SU-DHL-6 (cell line): ENCODE data around the gene NPW.

Source experiments
- H2AFZ ChIP-seq: fragments of 200-600 bp; sonication (generic); 2 replicates; pipeline ENCODE4 v1.6.1; 2014; ENCODE audit warnings: low read depth, mild to moderate bottlenecking, moderate library complexity, mixed read lengths, antibody characterized with exemption, low read length; ENCODE audit not compliant: severe bottlenecking
- H3F3A ChIP-seq: fragments of 200-600 bp; shearing (Covaris generic); 2 replicates; pipeline ENCODE4 v1.6.0; 2016; ENCODE audit warnings: antibody characterized with exemption, mild to moderate bottlenecking; ENCODE audit not compliant: insufficient read depth
- H3K27ac ChIP-seq: fragments of 200-600 bp; sonication (generic); 2 replicates; pipeline ENCODE4 v1.5.1; 2016; ENCODE audit warnings: low read depth, mild to moderate bottlenecking, low read length, moderate library complexity, mixed read lengths
- H3K27me3 ChIP-seq: fragments of 200-600 bp; sonication (generic), shearing (Covaris generic); 2 replicates; pipeline ENCODE4 v1.6.0; 2014; ENCODE audit warnings: mild to moderate bottlenecking, low read length
- H3K36me3 ChIP-seq: fragments of 200-600 bp; sonication (generic); 2 replicates; pipeline ENCODE4 v1.6.1; 2014; ENCODE audit warnings: mild to moderate bottlenecking, low read length, mixed read lengths
- H3K4me2 ChIP-seq: fragments of 300-600, 200-600 bp; shearing (Covaris generic), sonication (generic); 2 replicates; pipeline ENCODE4 v1.6.0; 2014; ENCODE audit warnings: low read length, low read depth, mild to moderate bottlenecking; ENCODE audit not compliant: poor library complexity, severe bottlenecking
- H3K4me3 ChIP-seq: fragments of 200-600 bp; sonication (generic); 2 replicates; pipeline ENCODE4 v1.5.1; 2014; ENCODE audit warnings: antibody characterized with exemption, low read length, mild to moderate bottlenecking, mixed read lengths; ENCODE audit not compliant: insufficient read depth, poor library complexity, severe bottlenecking
- H3K79me2 ChIP-seq: fragments of 200-600 bp; sonication (generic); 2 replicates; pipeline ENCODE4 v1.6.1; 2014; ENCODE audit warnings: mild to moderate bottlenecking, low read length, moderate library complexity; ENCODE audit not compliant: insufficient read depth
- H3K9ac ChIP-seq: fragments of 200-600 bp; sonication (generic); 2 replicates; pipeline ENCODE4 v1.7.0; 2014; ENCODE audit warnings: mild to moderate bottlenecking, low read length
- H3K9me2 ChIP-seq: fragments of 200-600 bp; sonication (generic); replicated peaks from 2 replicates; pipeline ENCODE4 v1.6.1; 2014; ENCODE audit warnings: low read length; ENCODE audit not compliant: insufficient read depth
- H3K9me3 ChIP-seq: fragments of 200-600 bp; sonication (generic); 2 replicates; pipeline ENCODE4 v1.6.1; 2014; ENCODE audit warnings: low read length, mixed read lengths; ENCODE audit not compliant: insufficient read depth
- H4K20me1 ChIP-seq: fragments of 200-600 bp; sonication (generic); 2 replicates; pipeline ENCODE4 v1.6.1; 2014; ENCODE audit warnings: low read depth, mild to moderate bottlenecking, antibody characterized with exemption, low read length, moderate library complexity, mixed read lengths
- CTCF ChIP-seq: fragments of 200-600 bp; sonication (generic); IDR thresholded peaks from one replicate; pipeline ENCODE4 v1.5.1; 2017; ENCODE audit warnings: antibody characterized with exemption, mild to moderate bottlenecking, low read length, moderate library complexity; ENCODE audit not compliant: insufficient read depth, poor library complexity, severe bottlenecking
- EZH2phosphoT487 ChIP-seq: fragments of 200-600 bp; sonication (generic), shearing (Covaris generic); conservative IDR thresholded peaks from 2 replicates; pipeline ENCODE4 v1.6.1; 2018; ENCODE audit warnings: mild to moderate bottlenecking, antibody characterized with exemption, low read length, moderate library complexity, mixed read lengths

NPW gene

GRCh38 chr16:2057438-2057837 is 37.9 kb downstream of the NPW start:
- Histone ChIP-seq H3K36me3 (no peaks in the 10 kb centered on the region), H2AFZ (no peak overlapping the region)

GRCh38 chr16:2058420-2058819 is 38.8 kb downstream of the NPW start:
- H3K4me2 ChIP-seq: no peak overlapping the region
- no peaks in the 10 kb centered on the region for H3K9me3 ChIP-seq
- H4K20me1 ChIP-seq: no peaks in the 10 kb centered on the region
- no peaks in the 10 kb centered on the region for H3K36me3 ChIP-seq
- no peaks in the 10 kb centered on the region for H3F3A ChIP-seq
- H3K9ac ChIP-seq: no peak overlapping the region
- no peak for TF ChIP-seq CTCF
- TF ChIP-seq EZH2phosphoT487: no peak
- H3K79me2 ChIP-seq: no peaks in the 10 kb centered on the region
- no peaks in the 10 kb centered on the region for H3K9me2 ChIP-seq
- no peak overlapping the region for H2AFZ ChIP-seq
- H3K27me3 ChIP-seq: no peaks in the 10 kb centered on the region
- no peak overlapping the region for H3K4me3 ChIP-seq
- no peak overlapping the region for H3K27ac ChIP-seq

More at GRCh38 chr16:2057438-2057837, 37.9 kb downstream of the NPW start:
- no peaks in the 10 kb centered on the region for H3K9me2 ChIP-seq
- H3K9me3 ChIP-seq: no peaks in the 10 kb centered on the region
- H3K4me2 ChIP-seq: no peak overlapping the region
- no peak for TF ChIP-seq CTCF
- no peak overlapping the region for H3K4me3 ChIP-seq
- H3K9ac ChIP-seq: no peak overlapping the region
- H3K27me3 ChIP-seq: no peaks in the 10 kb centered on the region
- H3K79me2 ChIP-seq: no peaks in the 10 kb centered on the region
- H3K27ac ChIP-seq: no peak overlapping the region
- H4K20me1 ChIP-seq: no peaks in the 10 kb centered on the region
- H3F3A ChIP-seq: no peaks in the 10 kb centered on the region

GRCh38 chr16:2058872-2059271 is 39.3 kb downstream of the NPW start:
- Histone ChIP-seq H3K4me3 (no peak overlapping the region), H3K36me3 (no peaks in the 10 kb centered on the region)

More at GRCh38 chr16:2058872-2059271, 39.3 kb downstream of the NPW start:
- H3K4me2 ChIP-seq: no peak overlapping the region
- no peaks in the 10 kb centered on the region for H3K9me2 ChIP-seq
- H2AFZ ChIP-seq: no peak overlapping the region
- no peak overlapping the region for H3K27ac ChIP-seq
- H3K79me2 ChIP-seq: no peaks in the 10 kb centered on the region
- H3F3A ChIP-seq: no peaks in the 10 kb centered on the region
- no peaks in the 10 kb centered on the region for H3K27me3 ChIP-seq
- H3K9ac ChIP-seq: no peak overlapping the region
- TF ChIP-seq CTCF: no peak
- no peak for TF ChIP-seq EZH2phosphoT487
- H4K20me1 ChIP-seq: no peaks in the 10 kb centered on the region
- H3K9me3 ChIP-seq: no peaks in the 10 kb centered on the region
